Tibial artery (tissue), 4 donors: ENCODE data around the gene LSM14B.

ENCODE experiments used
- DNase-seq, 2 donors: peaks; one replicate each; pipeline ENCODE4 v3.0.0-alpha.2; 2019
- H3K27ac ChIP-seq, 2 donors: fragments of 200-600 bp; sonication (generic) in 1 of 2; 1 replicate in 1 of 2; 2 replicates in 1 of 2; pipeline ENCODE4 v1.5.1; 2018 to 2019; ENCODE audit warnings: mild to moderate bottlenecking in 1 of 2
- H3K27me3 ChIP-seq, 2 donors: fragments of 200-600 bp; sonication (generic) in 1 of 2; one replicate each; pipeline versions ENCODE4 v1.5.1 to v1.6.0; 2016 to 2019
- H3K36me3 ChIP-seq, 3 donors: fragments of 200-600 bp; sonication (generic) in 2 of 3; one replicate each; pipeline ENCODE4 v1.5.1; 2016 to 2019; ENCODE audit warnings: mild to moderate bottlenecking in 2 of 3
- H3K4me1 ChIP-seq, 4 donors: fragments of 200-600 bp; sonication (generic) in 2 of 4; 1 replicate in 3 of 4; 2 replicates in 1 of 4; pipeline ENCODE4 v1.5.1; 2016 to 2019
- H3K4me3 ChIP-seq, 2 donors: fragments of 200-600 bp; sonication (generic) in 1 of 2; 1 replicate in 1 of 2; 2 replicates in 1 of 2; pipeline ENCODE4 v1.5.1; 2018 to 2019; ENCODE audit warnings: mild to moderate bottlenecking in 2 of 2
- H3K9me3 ChIP-seq, 3 donors: fragments of 200-600 bp; sonication (generic) in 1 of 3; one replicate each; pipeline ENCODE4 v1.5.1; 2016 to 2019
- CTCF ChIP-seq, 2 experiments: fragments of 200-600 bp in 1 of 2; fragments of 450-650 bp in 1 of 2; IDR thresholded peaks; one replicate each; pipeline ENCODE4 v1.5.1; 2017 to 2019; ENCODE audit warnings: antibody characterized with exemption in 2 of 2, mild to moderate bottlenecking in 1 of 2, moderate library complexity in 1 of 2
- intact Hi-C: fragments of 100-400 bp; cut with DNase I; formaldehyde crosslinking; loops from one replicate; pipeline ENCODE4 v1.15.0; 2023; ENCODE audit warnings: low total_unique reads

The LSM14B gene

GRCh38 chr20:62119591-62120364, 2.5 kb upstream of the LSM14B start:
- Histone ChIP-seq H3K27me3 (peaks cover 0 to 19% of the 10 kb centered on the region in 2 donors), H3K4me1 (peaks cover 0 to 39% (median 36%) of the 10 kb centered on the region in 4 donors), H3K4me3 (no peak overlapping the region), H3K9me3 (no peaks in the 10 kb centered on the region), H3K36me3 (peaks cover 0 to 4% (median 4%) of the 10 kb centered on the region in 3 donors), H3K27ac (peak overlapping the region; percentile 90 to 95)
- intact Hi-C loops, result loop anchor here (5.0 kb wide), 1 partner anchor 52 kb away; the partner anchor contains the start of gene TAF4
- no peak for DNase-seq
- TF ChIP-seq CTCF (IDR thresholded peaks at IDR 0.05), result no peak

- intact Hi-C loops, result loop anchor here (5.0 kb wide), 1 partner anchor 53 kb away; the partner anchor contains the start of gene TAF4
- Histone ChIP-seq H3K9me3 (no peaks in the 10 kb centered on the region), H3K36me3 (peaks cover 5 to 10% (median 9%) of the 10 kb centered on the region in 3 donors), H3K27ac (peak overlapping the region; percentile 90 to 95), H3K4me3 (no peak overlapping the region), H3K4me1 (peaks cover 0 to 39% (median 36%) of the 10 kb centered on the region in 4 donors), H3K27me3 (peaks cover 0 to 15% of the 10 kb centered on the region in 2 donors)
- no peak for TF ChIP-seq CTCF (IDR thresholded peaks at IDR 0.05)
- no peak for DNase-seq
Measured at GRCh38 chr20:62120365-62120762, 1.9 kb upstream of the LSM14B start.

DNA sequence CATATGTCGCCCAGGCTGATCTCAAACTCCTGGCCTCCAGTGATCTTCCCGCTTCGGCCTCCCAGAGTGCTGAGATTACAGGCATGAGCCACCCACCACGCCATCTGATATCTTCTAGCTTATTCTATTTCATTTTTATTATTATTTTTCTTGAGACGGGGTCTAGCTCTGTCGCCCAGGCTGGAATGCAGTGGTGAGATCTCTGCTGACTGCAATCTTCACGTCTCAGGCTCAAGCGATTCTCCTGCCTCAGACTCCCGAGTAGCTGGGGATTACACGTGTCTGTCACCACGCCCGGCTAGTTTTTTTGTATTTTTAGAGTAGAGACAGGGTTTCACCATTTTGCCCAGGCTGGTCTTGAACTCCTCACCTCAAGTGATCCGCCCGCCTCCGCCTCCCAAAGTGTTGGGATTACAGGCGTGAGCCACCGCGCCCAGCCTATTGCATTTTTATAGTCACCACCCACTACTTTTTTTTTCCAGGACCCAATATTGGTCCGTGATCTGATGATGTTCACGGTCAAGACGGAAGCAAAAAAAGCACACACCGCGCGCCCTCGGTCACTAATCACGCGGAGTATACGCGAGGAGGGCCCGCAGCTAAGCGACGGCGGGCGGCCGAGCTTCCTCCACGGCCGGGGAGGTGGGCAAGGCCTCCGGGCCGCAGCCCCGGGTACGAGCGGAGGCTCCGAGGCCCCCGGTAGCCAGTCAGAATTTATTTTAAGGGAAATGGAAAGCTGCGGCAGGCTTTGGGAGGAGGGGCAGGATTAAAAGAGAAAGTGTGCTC, 1.1 kb upstream of the LSM14B start:
- H3K9me3 ChIP-seq, result no peaks in the 10 kb centered on the region
- no peak for TF ChIP-seq CTCF (IDR thresholded peaks at IDR 0.05)
- peak overlapping the region; percentile 62 to 87 for H3K4me3 ChIP-seq
- peaks cover 11 to 19% (median 18%) of the 10 kb centered on the region in 3 donors for H3K36me3 ChIP-seq
- peaks cover 0 to 15% of the 10 kb centered on the region in 2 donors for H3K27me3 ChIP-seq
- intact Hi-C loops, result loop anchor here (5.0 kb wide), 1 partner anchor 54 kb away; the partner anchor contains the start of gene TAF4
- H3K4me1 ChIP-seq, result peaks cover 0 to 39% (median 36%) of the 10 kb centered on the region in 4 donors
- DNase-seq, result peak in 1 of 2 donors; percentile 46
- peak overlapping the region; percentile 90 to 95 for H3K27ac ChIP-seq

DNA sequence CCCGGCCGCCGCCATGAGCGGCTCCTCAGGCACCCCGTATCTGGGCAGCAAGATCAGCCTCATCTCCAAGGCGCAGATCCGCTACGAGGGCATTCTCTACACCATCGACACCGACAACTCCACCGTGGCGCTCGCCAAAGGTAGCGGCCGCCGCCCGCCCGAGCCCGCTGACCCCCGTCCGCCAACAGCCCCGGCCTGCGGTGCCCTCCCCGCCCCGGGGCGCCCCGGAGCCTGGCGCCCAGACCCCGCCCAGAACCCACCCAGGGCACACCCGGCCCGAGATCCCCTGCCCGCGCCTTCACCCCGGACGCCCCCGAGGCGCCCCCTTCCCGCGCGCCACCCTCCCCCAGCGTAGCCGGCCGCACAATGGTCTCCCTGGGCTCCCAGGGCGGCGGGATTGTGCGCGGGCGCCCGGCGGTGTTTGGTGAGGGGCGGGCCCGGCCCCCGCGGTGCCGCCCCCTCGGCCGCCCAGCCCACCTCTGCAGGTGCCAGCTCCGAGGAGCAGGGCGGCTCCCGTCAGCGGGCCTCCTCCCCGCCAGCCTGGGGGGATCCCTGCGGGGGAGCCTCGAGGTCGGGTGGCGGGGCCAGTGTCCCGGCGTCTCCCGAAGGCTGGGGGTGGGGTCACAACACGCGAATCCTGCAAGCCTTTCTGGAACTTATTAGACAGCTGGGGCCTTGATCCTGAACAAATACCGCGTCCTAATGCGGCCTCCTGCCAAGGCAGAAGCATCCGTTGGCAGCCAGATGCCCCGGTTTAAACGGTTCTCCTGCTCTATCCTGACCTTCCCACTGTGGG, 577 bp downstream of the LSM14B start:
- H3K27ac ChIP-seq, result peak overlapping the region; percentile 82 to 86
- peaks cover 28 to 35% (median 34%) of the 10 kb centered on the region in 3 donors for H3K36me3 ChIP-seq
- no peaks in the 10 kb centered on the region for H3K9me3 ChIP-seq
- peak overlapping the region; percentile 86 to 87 for H3K4me3 ChIP-seq
- DNase-seq, result peak in 1 of 2 donors; percentile 79
- intact Hi-C loops, result loop anchor here (2.0 to 5.0 kb wide), 2 partner anchors 20 to 56 kb away; partner anchors contain the start of genes PSMA7, SS18L1 and TAF4
- H3K27me3 ChIP-seq, result peaks cover 0 to 3% of the 10 kb centered on the region in 2 donors
- no peak for TF ChIP-seq CTCF (IDR thresholded peaks at IDR 0.05)
- H3K4me1 ChIP-seq, result peaks cover 0 to 39% (median 36%) of the 10 kb centered on the region in 4 donors
